Osteocyte (in vitro differentiated cells): ENCODE data around the gene PLCG1. TPM values are rescaled to one million over a fixed set of nuclear protein-coding genes. Genes with fewer than 3 reads are reported as not detected.

Source experiments
- DNase-seq: peaks from one replicate; pipeline ENCODE4 v3.0.0; 2021; ENCODE audit warnings: mixed read lengths; ENCODE audit not compliant: unreplicated experiment; ENCODE audit errors: extremely low spot score
- H3K27ac Mint-ChIP-seq: one replicate; pipeline ENCODE4 v1.8.0; 2021; ENCODE audit warnings: mild to moderate bottlenecking, mixed read lengths; ENCODE audit not compliant: unreplicated experiment
- H3K27me3 Mint-ChIP-seq: one replicate; pipeline ENCODE4 v1.8.0; 2021; ENCODE audit warnings: mixed read lengths; ENCODE audit not compliant: unreplicated experiment
- H3K36me3 Mint-ChIP-seq: one replicate; pipeline ENCODE4 v1.8.0; 2021; ENCODE audit warnings: mixed read lengths; ENCODE audit not compliant: unreplicated experiment
- H3K4me1 Mint-ChIP-seq: one replicate; pipeline ENCODE4 v1.8.0; 2021; ENCODE audit warnings: mixed read lengths; ENCODE audit not compliant: unreplicated experiment
- H3K4me3 Mint-ChIP-seq: one replicate; pipeline ENCODE4 v1.8.0; 2021; ENCODE audit warnings: mild to moderate bottlenecking, moderate library complexity, mixed read lengths; ENCODE audit not compliant: unreplicated experiment
- H3K9me3 Mint-ChIP-seq: one replicate; pipeline ENCODE4 v1.8.0; 2021; ENCODE audit warnings: mixed read lengths; ENCODE audit not compliant: unreplicated experiment
- CTCF ChIP-seq: fragments of 200-600 bp; sonication (generic); IDR thresholded peaks from 2 replicates; pipeline ENCODE4 v1.5.0; 2021; ENCODE audit warnings: antibody characterized with exemption, mild to moderate bottlenecking, moderate library complexity
- total RNA-seq: library from RNA; stranded (reverse); gene quantifications from 2 replicates; pipeline ENCODE4 v1.2.1, GENCODE V29; 2021

The PLCG1 gene
- total RNA-seq, 1 donor from 2014 or later: 179 TPM

DNA sequence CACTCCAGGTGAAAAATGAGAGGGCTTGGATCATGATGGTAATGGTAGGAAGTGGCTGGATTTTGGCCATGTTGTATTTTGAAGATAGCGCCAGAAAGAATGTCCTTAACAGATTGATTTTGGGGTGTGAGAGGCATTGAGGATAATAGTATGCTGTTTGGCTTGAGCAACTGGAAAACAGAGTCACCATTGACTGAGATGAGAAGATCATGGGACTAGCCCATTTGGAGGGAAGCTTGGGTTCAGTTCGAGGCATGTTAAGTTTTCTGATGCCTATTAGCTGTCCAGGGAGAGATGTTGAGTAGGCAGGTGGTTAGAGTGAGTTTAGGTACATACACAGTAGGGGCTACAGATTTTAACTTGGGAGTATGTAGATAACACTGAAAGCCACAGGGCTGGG, 23.3 kb downstream of the PLCG1 start:
- no peaks in the 10 kb centered on the region for H3K9me3 Mint-ChIP-seq
- H3K27me3 Mint-ChIP-seq: no peaks in the 10 kb centered on the region
- H3K36me3 Mint-ChIP-seq: peaks cover 44% of the 10 kb centered on the region
- H3K4me3 Mint-ChIP-seq: no peak overlapping the region
- TF ChIP-seq CTCF: no peak
- no peaks in the 10 kb centered on the region for H3K4me1 Mint-ChIP-seq
- DNase-seq: no peak
- H3K27ac Mint-ChIP-seq: no peak overlapping the region

DNA sequence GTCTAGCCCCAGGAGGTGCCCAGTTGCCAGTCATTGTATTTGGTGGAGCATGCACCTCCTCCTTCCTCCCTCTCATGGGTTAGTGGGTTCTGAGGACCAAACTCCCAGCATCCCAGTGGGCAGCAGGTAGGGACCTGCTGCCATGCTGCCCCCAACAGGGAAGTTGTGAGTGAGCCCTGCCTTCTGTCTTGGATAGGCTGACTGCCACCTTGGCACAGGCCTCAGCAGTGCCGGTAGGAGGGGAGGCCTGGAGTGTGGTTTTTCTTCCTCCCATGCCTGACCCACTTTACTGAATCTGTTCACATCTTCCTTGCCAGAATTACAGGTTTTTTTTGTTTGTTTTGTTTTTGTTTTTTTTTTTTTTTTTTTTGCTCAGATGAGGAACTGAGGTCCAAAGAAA, 24.5 kb downstream of the PLCG1 start:
- Mint-ChIP-seq H3K27ac (no peak overlapping the region), H3K9me3 (no peaks in the 10 kb centered on the region), H3K4me3 (no peak overlapping the region), H3K4me1 (no peaks in the 10 kb centered on the region), H3K36me3 (peaks cover 53% of the 10 kb centered on the region), H3K27me3 (no peaks in the 10 kb centered on the region)
- no peak for TF ChIP-seq CTCF
- no peak for DNase-seq

DNA sequence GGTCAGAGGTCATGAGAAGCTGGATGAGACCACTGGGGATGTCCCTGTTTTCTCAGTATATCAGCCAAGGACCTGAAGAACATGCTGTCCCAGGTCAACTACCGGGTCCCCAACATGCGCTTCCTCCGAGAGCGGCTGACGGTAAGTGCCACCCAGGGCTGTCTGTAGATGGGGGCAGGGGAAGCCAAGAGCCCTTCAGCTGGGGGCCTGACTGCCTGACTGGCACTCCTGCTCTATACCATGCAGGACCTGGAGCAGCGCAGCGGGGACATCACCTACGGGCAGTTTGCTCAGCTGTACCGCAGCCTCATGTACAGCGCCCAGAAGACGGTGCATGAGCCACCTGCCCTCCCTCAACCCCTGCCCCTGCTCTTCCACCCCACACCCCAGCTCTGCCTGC, 25.1 kb downstream of the PLCG1 start:
- no peak overlapping the region for H3K4me3 Mint-ChIP-seq
- TF ChIP-seq CTCF: no peak
- H3K36me3 Mint-ChIP-seq: peaks cover 58% of the 10 kb centered on the region
- H3K9me3 Mint-ChIP-seq: no peaks in the 10 kb centered on the region
- no peak overlapping the region for H3K27ac Mint-ChIP-seq
- H3K4me1 Mint-ChIP-seq: no peaks in the 10 kb centered on the region
- no peaks in the 10 kb centered on the region for H3K27me3 Mint-ChIP-seq
- DNase-seq: no peak

DNA sequence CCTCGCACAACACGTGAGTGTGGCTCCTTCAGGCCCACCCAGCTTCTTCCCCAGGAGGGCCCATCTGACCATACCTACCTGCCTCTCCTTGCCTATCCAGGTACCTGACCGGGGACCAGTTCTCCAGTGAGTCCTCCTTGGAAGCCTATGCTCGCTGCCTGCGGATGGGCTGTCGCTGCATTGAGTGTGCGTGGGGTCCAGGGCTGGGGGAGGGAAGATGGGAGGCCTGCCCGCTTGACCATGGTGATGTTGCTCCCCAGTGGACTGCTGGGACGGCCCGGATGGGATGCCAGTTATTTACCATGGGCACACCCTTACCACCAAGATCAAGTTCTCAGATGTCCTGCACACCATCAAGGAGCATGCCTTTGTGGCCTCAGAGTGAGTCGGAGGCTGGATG, 26.5 kb downstream of the PLCG1 start:
- H3K4me3 Mint-ChIP-seq: no peak overlapping the region
- TF ChIP-seq CTCF: no peak
- no peaks in the 10 kb centered on the region for H3K9me3 Mint-ChIP-seq
- no peaks in the 10 kb centered on the region for H3K27me3 Mint-ChIP-seq
- DNase-seq: no peak
- H3K4me1 Mint-ChIP-seq: no peaks in the 10 kb centered on the region
- no peak overlapping the region for H3K27ac Mint-ChIP-seq
- peaks cover 59% of the 10 kb centered on the region for H3K36me3 Mint-ChIP-seq

DNA sequence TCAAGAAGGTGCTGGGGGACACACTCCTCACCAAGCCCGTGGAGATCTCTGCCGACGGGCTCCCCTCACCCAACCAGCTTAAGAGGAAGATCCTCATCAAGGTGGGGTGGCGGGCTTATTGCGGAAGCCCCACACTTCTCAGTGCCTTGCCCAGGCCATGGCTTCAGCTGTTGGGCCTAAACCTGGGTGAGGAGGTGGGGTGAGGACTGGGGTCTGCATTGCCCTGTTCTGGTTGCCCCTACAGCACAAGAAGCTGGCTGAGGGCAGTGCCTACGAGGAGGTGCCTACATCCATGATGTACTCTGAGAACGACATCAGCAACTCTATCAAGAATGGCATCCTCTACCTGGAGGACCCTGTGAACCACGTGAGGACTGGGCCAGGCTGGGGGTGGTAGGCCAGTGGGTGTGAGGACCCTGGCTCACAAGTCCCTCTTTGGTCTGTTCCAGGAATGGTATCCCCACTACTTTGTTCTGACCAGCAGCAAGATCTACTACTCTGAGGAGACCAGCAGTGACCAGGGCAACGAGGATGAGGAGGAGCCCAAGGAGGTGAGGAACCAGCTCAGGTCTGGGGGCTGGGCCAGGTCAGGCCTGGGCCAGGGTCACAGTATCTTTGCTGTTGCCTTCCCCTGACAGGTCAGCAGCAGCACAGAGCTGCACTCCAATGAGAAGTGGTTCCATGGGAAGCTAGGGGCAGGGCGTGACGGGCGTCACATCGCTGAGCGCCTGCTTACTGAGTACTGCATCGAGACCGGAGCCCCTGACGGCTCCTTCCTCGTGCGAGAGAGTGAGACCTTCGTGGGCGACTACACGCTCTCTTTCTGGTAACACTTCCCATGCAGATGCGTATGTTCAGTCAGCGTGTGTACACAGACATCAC, 27.9 kb downstream of the PLCG1 start:
- Mint-ChIP-seq H3K4me1 (no peaks in the 10 kb centered on the region), H3K4me3 (no peak overlapping the region), H3K36me3 (peaks cover 65% of the 10 kb centered on the region), H3K27ac (no peak overlapping the region), H3K27me3 (no peaks in the 10 kb centered on the region), H3K9me3 (no peaks in the 10 kb centered on the region)
- TF ChIP-seq CTCF: no peak
- no peak for DNase-seq
